ENCODE results near the gene RGPD5.
"Not testable (repeated sequence)": the region's sequence is repeated elsewhere in the genome, so short reads cannot be mapped to it uniquely, and the experiment has no call there.

Gene RGPD5

GRCh38 chr2:109794074-109794737 is at the start of gene RGPD5:
RGPD5 (plus strand) TSS chr2:109794305; CDS start chr2:109794466, 161 bp downstream.
- DNase-seq = not testable (repeated sequence)

GRCh38 chr2:109751572-109751971 is 42.5 kb upstream of the RGPD5 start:
- DNase-seq = not testable (repeated sequence)

GRCh38 chr2:109757163-109757824 is 36.8 kb upstream of the RGPD5 start:
- DNase-seq = not testable (repeated sequence)

- DNase-seq = not testable (repeated sequence)
These were observed 33.7 kb upstream of the RGPD5 start for GRCh38 chr2:109760265-109761042.

GRCh38 chr2:109761043-109761454 is 33.1 kb upstream of the RGPD5 start:
- DNase-seq = not testable (repeated sequence)

- not testable (repeated sequence) for DNase-seq
These were observed 32.1 kb upstream of the RGPD5 start for GRCh38 chr2:109761976-109762375.

- DNase-seq = not testable (repeated sequence)
These were observed 28.0 kb upstream of the RGPD5 start for GRCh38 chr2:109766074-109766473.

GRCh38 chr2:109766886-109767578 is 27.1 kb upstream of the RGPD5 start:
- DNase-seq = not testable (repeated sequence)

- not testable (repeated sequence) for DNase-seq
These were observed 25.2 kb upstream of the RGPD5 start for GRCh38 chr2:109768934-109769333.

GRCh38 chr2:109779118-109779517 is 15.0 kb upstream of the RGPD5 start:
- DNase-seq = not testable (repeated sequence)

- DNase-seq = not testable (repeated sequence)
These were observed 12.8 kb upstream of the RGPD5 start for GRCh38 chr2:109781147-109781816.

- not testable (repeated sequence) for DNase-seq
These were observed 11.6 kb upstream of the RGPD5 start for GRCh38 chr2:109782446-109782993.

- not testable (repeated sequence) for DNase-seq
These were observed 2.4 kb upstream of the RGPD5 start for GRCh38 chr2:109791530-109792279.

- DNase-seq = not testable (repeated sequence)
These were observed 1.4 kb upstream of the RGPD5 start for GRCh38 chr2:109792659-109793058.

GRCh38 chr2:109871129-109871751 is 77.1 kb downstream of the RGPD5 start:
- not testable (repeated sequence) for DNase-seq

- not testable (repeated sequence) for DNase-seq
These were observed 82.5 kb downstream of the RGPD5 start for GRCh38 chr2:109876625-109877024.

GRCh38 chr2:109882112-109882511 is 88.0 kb downstream of the RGPD5 start:
- DNase-seq = not testable (repeated sequence)

- not testable (repeated sequence) for DNase-seq
These were observed 94.3 kb downstream of the RGPD5 start for GRCh38 chr2:109888414-109888813.

- DNase-seq = not testable (repeated sequence)
These were observed 95.8 kb downstream of the RGPD5 start for GRCh38 chr2:109889909-109890308.

GRCh38 chr2:109891024-109891423 is 96.9 kb downstream of the RGPD5 start:
- not testable (repeated sequence) for DNase-seq

- DNase-seq = not testable (repeated sequence)
These were observed 99.6 kb downstream of the RGPD5 start for GRCh38 chr2:109893736-109894135.

Data from activated CD4-positive, alpha-beta T cell treated with anti-CD3 and anti-CD28 coated beads, Interleukin-2, amount 50 U/mL, for 16 hours (primary cell).